HCT116 (cell line): ENCODE results near the gene PIGC.

Experiments
- EZH2 ChIP-seq: fragments of 200-600 bp; sonication (generic); IDR thresholded peaks from 2 replicates; pipeline ENCODE4 v1.6.1; 2017; ENCODE audit warnings: antibody characterized with exemption, mixed run types
- POLR2AphosphoS5 ChIP-seq: IDR thresholded peaks from 2 replicates; pipeline ENCODE4 v1.6.1; 2011; ENCODE audit warnings: mild to moderate bottlenecking, low read depth, low read length, moderate library complexity
- TF ChIP-seq, protein P1 (sequence below), 3 experiments: fragments of 200-600 bp in 1 of 3; sonication (generic) in 1 of 3; IDR thresholded peaks in 2 of 3; conservative IDR thresholded peaks in 1 of 3; 2 replicates each; pipeline ENCODE4 v1.5.1; 2012 to 2017; ENCODE audit warnings: low read depth in 2 of 3, low read length in 2 of 3, antibody characterized with exemption in 1 of 3, borderline replicate concordance in 1 of 3, control low read depth in 1 of 3, mild to moderate bottlenecking in 1 of 3, mixed read lengths in 1 of 3, mixed run types in 1 of 3, moderate library complexity in 1 of 3; ENCODE audit not compliant: insufficient read depth in 1 of 3
- TF ChIP-seq, protein P2 (sequence below): IDR thresholded peaks from 2 replicates; pipeline ENCODE4 v1.6.1; 2012; ENCODE audit warnings: low read depth

DNA sequence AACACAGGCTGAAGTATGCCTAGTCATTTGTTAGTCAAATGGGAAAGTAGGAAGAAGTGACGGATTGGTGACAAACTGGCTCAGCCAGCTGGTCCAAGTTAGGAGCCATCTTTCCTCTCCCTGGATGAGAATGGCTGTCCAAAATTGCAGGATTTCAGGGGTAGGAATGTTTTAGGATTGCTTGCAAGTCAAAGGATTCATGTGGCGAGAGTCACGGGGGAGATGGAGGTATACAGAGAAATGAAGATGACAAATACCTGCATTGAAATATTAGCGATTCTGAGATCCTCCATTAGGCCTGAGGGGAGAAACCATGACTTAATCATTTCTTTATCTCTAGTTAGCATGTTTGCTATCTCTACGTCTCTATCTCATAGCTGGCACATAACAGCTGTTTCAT lies 41.8 kb upstream of the PIGC start:
- TF ChIP-seq, protein P1, sequence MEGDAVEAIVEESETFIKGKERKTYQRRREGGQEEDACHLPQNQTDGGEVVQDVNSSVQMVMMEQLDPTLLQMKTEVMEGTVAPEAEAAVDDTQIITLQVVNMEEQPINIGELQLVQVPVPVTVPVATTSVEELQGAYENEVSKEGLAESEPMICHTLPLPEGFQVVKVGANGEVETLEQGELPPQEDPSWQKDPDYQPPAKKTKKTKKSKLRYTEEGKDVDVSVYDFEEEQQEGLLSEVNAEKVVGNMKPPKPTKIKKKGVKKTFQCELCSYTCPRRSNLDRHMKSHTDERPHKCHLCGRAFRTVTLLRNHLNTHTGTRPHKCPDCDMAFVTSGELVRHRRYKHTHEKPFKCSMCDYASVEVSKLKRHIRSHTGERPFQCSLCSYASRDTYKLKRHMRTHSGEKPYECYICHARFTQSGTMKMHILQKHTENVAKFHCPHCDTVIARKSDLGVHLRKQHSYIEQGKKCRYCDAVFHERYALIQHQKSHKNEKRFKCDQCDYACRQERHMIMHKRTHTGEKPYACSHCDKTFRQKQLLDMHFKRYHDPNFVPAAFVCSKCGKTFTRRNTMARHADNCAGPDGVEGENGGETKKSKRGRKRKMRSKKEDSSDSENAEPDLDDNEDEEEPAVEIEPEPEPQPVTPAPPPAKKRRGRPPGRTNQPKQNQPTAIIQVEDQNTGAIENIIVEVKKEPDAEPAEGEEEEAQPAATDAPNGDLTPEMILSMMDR (IDR thresholded peaks at IDR 0.05 in 2 of 3, conservative IDR thresholded peaks at IDR 0.05 in 1 of 3; ENCODE audit: borderline replicate concordance in 1 of 3, insufficient read depth in 1 of 3, low read depth in 2 of 3, low read length in 2 of 3) = no peak
- TF ChIP-seq, protein P2, sequence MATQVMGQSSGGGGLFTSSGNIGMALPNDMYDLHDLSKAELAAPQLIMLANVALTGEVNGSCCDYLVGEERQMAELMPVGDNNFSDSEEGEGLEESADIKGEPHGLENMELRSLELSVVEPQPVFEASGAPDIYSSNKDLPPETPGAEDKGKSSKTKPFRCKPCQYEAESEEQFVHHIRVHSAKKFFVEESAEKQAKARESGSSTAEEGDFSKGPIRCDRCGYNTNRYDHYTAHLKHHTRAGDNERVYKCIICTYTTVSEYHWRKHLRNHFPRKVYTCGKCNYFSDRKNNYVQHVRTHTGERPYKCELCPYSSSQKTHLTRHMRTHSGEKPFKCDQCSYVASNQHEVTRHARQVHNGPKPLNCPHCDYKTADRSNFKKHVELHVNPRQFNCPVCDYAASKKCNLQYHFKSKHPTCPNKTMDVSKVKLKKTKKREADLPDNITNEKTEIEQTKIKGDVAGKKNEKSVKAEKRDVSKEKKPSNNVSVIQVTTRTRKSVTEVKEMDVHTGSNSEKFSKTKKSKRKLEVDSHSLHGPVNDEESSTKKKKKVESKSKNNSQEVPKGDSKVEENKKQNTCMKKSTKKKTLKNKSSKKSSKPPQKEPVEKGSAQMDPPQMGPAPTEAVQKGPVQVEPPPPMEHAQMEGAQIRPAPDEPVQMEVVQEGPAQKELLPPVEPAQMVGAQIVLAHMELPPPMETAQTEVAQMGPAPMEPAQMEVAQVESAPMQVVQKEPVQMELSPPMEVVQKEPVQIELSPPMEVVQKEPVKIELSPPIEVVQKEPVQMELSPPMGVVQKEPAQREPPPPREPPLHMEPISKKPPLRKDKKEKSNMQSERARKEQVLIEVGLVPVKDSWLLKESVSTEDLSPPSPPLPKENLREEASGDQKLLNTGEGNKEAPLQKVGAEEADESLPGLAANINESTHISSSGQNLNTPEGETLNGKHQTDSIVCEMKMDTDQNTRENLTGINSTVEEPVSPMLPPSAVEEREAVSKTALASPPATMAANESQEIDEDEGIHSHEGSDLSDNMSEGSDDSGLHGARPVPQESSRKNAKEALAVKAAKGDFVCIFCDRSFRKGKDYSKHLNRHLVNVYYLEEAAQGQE = no peak
- TF ChIP-seq POLR2AphosphoS5 = no peak
- no peak for TF ChIP-seq EZH2
